ENCODE results near the gene PACSIN3.

GRCh38 chr11:47152126-47152952 lies 33.9 kb downstream of the PACSIN3 start:
- TF ChIP-seq CTCF (IDR thresholded peaks at IDR 0.05) (no peak), POLR2A (IDR thresholded peaks at IDR 0.05) (no peak), POLR2AphosphoS5 (IDR thresholded peaks at IDR 0.05; ENCODE audit: insufficient read depth in 1 of 2, low read depth in 1 of 2) (no peak)

Measured in vagina (tissue), 2 donors.